HG03135 (cell line): Measurements from ENCODE around the gene CD74.
"Not testable (repeated sequence)": the region's sequence is repeated elsewhere in the genome, so short reads cannot be mapped to it uniquely, and the experiment has no call there.

Source experiments
- ATAC-seq: cut with Tn5 transposase; IDR thresholded peaks from one replicate; pipeline ENCODE4 v1.9.1; 2021; ENCODE audit warnings: mild to moderate bottlenecking, moderate library complexity; ENCODE audit not compliant: unreplicated experiment

CD74 gene

DNA sequence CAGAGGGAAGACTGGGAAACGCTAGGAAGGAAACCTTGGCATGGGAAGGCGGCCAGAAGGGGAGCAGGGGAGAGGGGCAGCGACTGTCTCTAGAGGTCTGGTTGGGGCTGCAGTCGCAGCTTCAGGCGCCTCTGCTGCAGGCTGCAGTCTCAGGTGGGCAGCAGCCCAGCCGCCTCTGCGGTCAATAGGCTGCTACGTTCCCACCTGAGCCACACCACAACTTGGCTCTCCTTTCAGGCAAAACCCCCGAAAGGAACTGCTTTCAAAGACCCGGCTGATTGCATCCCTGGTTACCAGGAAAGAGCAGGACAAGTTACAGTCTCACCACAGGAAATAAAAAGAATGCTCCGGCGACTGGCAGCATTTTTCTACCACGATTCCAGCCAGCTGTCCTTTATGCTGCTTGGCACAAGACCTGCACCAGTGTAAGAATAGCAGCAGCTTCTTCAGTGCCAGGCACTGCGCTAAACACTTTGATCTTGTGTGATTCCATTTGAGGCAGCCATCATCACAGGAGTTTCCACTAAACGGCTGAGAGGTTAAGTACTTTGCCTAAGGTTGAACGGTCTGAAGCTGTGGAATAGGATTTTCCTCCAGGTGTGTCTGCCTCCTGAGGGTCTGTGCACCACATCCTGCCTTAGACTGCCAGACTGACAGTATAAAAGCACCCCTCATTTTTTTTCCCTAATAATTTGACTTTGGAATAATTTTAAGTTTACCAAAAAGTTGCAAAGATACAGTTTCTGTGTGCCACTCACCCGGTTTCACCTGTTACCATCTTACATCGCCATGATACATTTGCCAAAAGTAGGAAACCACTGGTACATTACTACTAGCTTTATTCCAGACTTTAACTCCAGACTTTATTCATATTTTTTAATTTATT is 29.3 kb upstream of the CD74 start:
- ATAC-seq = no peak

DNA sequence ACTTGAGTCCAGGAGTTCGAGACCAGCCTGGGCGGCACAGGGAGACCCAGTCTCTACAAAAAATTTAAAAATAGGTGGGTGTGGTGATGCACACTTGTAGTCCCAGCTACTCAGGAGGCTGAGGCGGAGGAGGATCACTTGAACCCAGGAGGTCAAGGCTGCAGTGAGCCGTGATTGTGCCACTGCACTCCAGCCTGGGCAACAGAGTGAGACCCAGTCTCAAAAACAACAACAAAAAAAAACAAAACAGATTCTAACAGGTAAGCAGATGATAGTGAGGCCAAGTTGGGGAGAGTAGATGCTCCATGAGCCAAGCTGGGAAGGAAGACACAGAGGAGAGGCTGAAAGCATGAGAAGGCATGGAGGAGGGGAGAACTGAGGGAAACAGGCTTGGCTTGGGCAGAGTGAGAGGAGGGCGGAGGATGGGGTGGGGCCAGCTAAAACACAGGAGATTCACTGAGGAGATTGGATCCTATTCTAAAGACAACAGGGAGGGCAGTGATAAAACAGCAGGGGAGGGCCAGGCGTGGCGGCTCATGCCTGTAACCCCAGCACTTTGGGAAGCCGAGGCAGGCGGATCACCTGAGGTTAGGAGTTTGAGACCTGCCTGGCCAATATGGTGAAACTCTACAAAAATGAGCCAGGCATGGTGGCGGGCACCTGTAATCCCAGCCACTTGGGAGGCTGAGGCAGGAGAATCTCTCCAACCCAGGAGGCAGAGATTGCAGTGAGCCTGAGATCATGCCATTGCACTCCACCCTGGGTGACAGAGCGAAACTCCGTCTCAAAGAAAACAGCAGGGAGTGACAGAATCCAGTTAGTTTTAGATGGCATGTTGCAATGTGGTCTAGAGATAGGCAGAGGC is 28.5 kb upstream of the CD74 start:
- no peak for ATAC-seq

DNA sequence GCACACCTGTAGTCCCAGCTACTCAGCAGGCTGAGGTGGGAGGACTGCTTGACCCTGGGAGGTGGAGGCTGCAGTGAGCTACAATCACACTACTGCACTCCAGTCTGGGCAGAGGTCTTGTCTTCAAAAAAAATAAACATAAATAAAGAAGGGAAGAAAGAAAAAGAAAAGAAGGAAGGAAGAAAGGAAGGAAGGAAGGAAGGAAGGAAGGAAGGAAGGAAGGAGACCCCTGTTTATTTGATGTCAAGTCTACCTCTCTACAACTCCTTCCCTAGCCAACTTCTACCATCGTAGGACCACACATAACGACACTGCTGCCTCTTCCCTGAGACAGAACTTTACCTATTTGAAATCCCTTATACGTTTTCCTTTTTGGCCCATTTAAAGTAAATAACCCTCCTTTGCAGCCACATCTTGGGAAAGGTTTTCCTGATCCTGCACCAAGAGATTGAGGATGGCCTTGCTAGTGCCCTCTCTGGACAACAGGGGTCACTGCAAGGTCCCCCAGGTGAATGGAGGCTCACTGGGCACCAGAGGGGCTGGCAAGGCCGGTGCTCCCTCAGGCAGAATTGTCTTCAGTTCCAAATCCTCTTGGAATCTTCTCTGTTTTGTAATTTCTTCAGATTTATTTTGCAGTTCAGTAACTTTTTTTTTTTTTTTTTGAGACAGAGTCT is 26.3 kb upstream of the CD74 start:
- ATAC-seq = no peak

DNA sequence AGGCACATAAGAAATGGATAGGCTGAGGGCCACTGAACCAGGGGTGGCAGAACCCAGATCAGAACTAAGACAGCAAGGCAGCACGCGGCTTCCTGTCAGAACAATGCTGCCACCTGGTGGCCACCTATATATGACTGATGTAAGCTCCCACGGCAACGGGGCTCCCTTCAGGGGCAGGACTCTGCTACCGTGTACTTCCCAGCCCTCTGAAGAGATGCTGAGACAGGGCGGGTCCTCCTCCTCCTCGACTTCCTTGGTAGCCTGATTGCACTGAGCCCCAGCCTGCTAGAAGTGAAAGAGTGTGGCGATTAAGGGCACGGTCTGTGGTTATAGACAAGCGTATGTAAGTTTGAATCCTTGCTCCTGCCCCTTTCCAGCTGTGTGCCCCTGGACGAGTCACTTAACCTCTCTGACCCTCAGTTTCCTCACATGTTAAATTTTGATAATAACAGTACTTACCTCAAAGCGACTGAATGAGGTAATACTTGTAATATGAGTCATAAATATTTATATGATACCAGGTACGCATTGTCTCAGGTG is 23.5 kb upstream of the CD74 start:
- ATAC-seq = peak; percentile 96

DNA sequence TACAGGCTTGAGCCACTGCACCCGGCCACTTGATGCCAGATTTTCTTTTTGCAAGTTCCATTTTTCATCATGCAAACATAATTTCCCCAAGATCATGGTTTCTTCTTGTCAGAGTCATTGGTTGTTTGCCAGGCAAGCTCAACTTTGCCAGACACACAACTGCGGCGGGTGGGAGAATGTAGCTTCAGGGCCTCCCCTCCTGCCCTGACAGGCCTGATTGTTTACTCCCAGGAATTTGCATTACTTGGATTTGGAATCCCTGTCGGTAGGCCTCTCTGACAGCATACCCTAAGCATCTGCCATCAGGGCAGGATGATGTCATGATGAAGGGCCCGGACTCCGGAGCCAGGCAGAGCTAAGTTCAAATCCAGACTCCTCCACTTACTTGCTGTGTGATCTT is 21.8 kb upstream of the CD74 start:
- ATAC-seq = no peak

DNA sequence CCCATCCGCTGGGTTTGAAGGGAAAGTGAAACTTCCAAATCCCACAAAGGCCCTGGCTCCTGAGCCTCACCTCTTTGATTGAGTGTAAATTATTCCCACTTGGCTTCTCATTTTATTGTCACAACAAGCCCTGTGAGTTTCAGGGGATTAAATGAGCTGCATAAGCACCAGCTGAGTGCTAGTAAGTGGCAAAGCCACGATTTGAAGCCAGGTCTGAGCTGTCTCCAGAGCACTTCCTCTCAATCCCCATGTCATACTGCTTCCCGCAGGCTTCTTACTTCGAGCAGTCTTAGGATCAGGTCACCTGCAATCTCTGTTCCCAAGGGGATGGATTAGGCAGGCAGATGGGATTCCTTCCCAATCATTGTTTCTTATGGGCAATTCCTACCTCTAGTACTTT is 18.9 kb upstream of the CD74 start:
- ATAC-seq = no peak

DNA sequence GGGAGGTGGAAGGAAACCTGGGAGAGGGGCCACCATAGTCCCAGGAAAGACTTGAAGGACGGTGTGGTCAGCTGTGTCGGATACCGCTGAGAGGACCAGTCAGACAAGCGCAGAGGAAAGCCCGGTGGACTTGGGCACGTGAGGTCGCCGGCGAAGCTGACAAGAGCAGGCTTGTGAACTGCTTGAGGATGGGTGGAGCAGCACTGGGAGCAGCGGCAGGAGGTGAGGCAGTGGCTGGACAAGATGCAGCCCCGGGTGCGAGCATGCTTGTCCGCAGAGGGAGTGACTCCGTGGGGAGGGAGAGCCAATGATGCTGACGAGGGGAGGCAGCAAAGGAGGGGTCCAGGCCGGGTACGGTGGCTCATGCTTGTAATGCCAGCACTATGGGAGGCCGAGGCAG is 18.3 kb upstream of the CD74 start:
- ATAC-seq = no peak

DNA sequence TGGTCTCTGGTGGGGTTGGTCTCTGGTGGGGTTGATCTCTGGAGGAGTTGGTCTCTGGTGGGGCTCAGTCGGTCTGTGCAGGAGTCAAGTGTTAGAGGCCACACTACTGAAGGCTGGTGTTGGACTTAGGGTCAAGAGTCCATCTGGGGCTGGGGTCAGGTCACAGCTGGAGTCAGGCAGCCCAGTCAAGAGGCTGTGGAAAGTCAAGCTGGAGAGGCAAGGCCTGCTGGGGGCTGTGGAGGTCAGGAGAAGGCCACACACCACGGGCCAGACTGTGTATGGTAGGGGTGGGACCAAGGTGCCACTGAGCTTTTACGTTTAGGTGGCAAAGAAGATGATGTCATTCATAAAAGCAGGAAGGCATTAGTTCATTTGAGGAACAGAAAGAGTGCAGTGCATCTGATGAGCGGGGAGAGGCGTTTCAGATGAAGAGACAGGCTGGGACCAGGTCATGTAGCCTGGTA is 16.7 kb upstream of the CD74 start:
- no peak for ATAC-seq

DNA sequence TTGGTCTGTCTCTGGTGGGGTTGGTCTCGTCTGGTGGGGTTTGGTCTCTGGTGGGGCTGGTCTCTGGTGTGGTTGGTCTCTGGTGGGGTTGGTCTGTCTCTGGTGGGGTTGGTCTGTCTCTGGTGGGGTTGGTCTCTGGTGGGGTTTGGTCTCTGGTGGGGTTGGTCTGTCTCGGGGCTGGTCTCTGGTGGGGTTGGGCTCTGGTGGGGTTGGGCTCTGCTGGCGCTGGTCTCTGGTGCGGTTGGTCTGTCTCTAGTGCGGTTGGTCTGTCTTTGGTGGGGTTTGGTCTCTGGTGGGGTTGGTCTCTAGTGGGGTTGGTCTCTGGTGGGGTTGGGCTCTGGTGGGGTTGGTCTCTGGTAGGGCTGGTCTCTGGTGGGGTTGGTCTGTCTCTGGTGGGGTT is 16.3 kb upstream of the CD74 start:
- no peak for ATAC-seq

DNA sequence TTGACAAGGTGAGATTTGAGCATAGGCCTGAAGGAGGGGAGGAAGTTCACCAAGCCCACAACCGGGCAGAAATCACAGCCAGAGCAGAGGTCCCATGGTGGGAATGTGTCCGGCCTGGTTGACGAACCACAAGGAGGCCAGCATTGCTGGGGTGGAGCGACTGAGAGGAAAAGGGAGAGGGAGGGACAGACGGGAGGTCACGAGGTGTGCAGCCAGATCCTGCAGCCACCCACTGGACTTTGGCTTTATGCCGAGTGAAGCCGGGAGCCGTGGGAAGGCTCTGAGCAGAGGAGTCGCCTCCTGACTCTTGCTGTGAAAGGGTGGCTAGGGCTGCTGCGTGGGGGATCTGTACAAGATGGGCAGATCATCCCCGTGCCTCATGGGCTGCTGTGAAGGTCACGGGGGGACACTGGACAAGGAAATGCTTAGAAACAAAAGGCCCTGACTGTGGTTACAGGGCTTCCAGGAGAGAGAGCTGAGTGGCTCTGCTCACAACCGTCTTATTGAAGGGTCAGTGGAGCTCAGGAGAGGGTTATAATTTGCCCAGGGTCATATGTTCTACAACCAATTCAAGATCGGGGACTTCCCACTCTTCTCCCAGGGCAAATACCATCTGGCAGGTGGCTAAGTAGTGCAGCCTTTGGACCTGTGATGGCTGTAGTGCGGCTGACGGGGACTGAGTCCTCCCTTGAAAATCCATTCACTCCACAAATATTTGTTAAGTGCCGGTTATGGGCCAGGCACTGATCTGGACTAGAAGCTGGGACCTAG is 15.6 kb upstream of the CD74 start:
- ATAC-seq = no peak

DNA sequence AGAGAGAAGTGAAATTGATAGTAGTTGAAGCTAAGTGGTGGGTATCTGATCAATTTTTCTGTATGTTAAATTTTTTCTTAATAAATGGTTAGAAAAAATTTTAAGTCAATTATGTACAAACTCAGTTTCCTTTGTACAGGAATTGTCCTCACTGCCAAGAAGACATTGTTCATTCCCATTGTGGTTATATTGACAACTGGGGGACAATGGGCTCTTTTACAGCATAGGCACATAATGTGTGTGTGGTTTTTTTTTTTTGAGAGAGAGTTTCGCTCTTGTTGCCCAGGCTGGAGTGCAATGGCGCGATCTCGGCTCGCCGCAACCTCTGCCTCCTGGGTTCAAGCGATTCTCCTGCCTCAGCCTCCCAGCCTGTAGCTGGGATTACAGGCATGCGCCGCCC is 13.5 kb upstream of the CD74 start:
- not testable (repeated sequence) for ATAC-seq

DNA sequence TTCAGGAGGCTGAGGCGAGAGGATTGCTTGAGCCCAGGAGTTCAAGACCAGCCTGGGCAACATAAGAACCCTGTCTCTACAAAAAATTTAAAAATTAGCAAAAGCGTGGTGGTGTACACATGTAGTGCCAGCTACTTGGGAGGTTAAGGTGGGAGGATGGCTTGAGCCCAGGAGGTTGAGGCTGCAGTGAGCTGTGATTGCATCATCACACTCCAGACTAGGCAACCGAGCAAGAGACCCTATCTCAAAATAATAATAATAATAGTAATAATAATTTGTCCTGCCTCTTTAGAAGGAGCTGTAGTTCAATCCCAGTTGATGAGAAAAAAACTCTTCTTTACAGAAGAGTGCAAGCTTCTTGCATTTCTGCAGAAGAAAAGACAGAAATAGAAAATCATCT is 10.0 kb upstream of the CD74 start:
- ATAC-seq = no peak

DNA sequence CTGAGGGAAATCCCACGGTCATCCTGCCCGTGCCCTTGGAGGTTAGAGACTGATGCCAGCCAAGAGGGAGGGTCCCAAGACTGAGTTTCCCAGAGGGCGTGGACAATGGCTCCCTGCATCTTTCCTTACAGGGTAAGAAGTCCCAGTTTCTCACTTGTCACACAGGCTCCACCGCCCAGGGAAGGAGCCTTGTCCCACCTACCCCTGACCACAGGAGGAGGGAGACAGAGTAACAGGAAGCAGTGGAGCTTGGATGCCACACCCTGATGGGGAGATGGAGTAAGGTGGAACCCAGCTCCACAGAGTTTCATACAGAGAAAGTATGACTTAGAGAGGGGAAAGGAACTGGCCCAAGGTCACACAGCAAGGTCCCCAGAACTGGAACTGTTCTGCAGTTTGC is 9.4 kb upstream of the CD74 start:
- no peak for ATAC-seq

DNA sequence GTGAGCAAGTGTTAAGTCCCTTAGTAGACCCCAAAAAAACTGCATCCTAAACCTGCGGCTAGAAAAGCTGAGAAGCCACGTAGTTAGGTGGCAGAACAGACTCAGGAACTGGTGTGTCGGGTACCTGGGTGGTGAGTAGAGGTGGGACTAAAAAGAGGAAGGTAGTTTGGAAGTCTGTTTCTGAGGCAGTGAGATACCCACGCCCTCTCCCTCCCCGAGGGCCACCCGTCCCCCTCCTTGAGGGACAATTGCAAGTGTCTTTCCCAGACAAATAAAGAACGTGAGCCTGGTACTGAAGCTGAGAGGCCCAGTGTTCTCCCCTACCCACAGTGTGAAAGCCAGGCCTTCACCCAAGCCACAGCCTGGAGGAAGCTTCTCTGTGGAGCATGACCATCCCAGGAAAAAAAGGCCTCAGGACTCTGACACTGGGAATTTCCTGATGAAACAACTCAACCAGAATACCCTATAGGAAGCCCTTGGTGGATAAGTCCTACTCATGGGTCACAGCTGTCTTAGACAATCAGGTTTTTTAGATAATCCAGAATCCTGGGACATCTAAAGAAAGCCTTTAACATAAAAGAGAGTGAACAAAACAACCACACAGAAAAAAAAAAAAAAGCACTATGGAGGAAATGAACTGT is 7.0 kb upstream of the CD74 start:
- ATAC-seq = no peak

DNA sequence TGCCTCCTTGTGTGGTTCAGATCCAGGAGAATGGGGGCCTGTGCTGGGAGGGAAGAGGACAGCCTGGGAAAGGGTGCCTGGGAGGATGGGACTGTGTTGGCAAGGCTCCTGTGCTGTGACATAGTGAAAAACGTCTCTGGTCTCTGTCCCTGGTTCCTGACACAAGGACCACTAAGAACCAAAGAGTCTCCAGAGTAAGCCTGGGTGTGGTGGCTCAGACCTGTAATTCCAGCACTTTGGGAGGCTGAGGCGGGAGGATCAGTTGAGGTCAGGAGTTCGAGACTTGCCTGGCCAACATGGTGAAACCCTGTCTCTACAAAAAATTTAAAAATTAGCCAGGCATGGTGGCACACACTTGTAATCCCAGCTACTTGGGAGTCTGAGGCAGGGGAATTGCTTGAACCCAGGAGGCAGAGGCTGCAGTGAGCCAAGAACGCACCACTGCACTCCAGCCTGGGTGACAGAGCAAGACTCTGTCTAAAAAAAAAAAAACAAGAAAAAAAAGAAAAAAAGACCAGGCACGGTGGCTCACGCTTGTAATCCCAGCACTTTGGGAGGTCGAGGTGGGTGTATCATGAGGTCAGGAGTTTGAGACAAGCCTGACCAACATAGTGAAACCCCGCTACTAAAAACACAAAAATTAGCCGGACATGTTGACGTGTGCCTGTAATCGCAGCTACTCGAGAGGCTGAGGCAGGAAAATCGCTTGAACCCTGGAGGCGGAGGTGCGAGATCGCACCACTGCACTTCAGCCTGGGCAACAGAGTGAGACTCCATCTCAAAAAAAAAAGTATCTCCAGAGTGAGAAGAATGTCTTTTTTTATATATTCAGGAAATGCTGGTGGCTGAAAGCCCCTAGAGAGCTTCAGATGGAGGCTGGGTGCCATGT is 1.4 kb upstream of the CD74 start:
- ATAC-seq = not testable (repeated sequence)

DNA sequence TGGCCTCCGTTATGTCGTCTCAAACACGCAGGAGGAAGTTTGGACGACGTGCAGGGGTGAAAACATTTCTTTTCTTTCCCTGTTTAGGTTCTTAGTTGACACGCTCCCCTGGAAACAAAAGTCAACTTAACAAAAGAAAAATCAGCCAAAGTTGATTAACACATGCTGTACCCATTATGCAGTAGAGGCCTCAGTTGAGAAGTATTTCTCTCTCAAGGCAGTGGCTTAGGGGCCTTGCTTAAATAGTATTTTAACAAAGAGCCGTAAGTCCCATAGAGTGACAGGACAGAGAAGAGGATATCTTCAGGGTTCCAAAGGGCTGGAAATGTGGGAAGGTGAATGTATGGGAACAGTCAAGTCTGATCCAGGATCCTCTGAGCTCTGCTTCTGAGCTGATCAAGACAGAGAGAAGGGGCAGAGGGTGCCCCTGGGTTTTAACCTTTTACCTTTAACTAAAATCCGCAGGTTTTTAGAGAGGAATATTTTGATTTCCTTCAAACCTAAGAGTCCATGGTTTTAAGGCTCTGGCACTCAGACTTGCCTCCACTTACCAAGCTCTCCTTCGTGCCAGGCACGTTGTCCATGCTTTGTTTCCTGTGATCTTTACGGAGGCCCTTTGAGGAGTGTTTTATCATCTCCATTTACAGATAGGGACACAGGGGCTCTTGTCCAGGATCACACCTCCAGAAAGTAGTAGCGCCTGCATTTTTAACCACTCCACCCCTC is 629 bp upstream of the CD74 start:
- no peak for ATAC-seq

DNA sequence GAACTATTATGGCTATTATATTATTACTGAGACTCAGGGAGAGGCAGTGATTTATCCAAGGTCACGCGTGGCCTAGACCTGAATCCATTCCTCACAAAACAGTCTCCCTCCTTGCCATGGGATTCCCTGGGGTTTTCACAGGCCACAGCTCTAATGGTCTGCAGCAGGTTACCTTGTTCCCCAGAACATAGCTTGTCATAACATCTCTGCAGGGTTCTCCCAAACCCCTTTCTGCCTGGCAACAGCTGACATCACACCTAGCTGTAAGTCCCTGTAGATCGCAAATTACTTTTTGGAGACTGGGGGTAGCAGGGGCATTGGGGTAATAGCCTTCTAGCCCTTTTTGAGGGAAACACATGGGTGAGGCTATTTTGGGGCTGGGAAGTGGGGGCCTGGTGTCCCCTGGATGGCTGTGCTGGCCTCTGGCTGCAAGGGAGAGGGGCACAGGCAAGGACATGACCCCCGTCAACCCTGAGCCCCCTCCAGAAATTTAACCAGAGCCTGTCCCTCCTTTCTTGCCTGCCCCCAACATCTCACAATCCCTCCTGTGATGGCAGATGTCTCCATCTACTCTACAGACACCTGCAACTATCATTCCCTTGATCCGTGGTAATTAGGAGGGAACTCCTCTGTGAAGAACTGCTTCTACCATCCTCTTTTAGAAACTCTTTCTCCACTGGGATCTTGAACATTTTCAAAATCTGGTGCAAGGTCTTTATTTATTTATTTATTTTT is 1.3 kb downstream of the CD74 start:
- ATAC-seq = no peak
